Mucosa of descending colon (tissue), 3 donors: ENCODE measurements around the gene LRRC27. TPM values are rescaled to one million over a fixed set of nuclear protein-coding genes. Genes with fewer than 3 reads are reported as not detected.
"Not testable (repeated sequence)": the region's sequence is repeated elsewhere in the genome, so short reads cannot be mapped to it uniquely, and the experiment has no call there.

Source experiments
- ATAC-seq: fragments of 200-7000 bp; cut with Tn5 transposase; one replicate; pipeline ENCODE4 v1.9.1; 2020; ENCODE audit warnings: mild to moderate bottlenecking, moderate library complexity
- DNase-seq, 3 donors: peaks; one replicate each; pipeline ENCODE4 v3.0.0-alpha.2; 2020
- H3K36me3 ChIP-seq: fragments of 200-600 bp; one replicate; pipeline ENCODE4 v1.8.0; 2021; ENCODE audit warnings: low read depth, mild to moderate bottlenecking
- H3K4me1 ChIP-seq: fragments of 200-600 bp; one replicate; pipeline ENCODE4 v1.8.0; 2021; ENCODE audit warnings: low read depth, mild to moderate bottlenecking
- H3K4me3 ChIP-seq: fragments of 200-600 bp; one replicate; pipeline ENCODE4 v1.8.0; 2021; ENCODE audit warnings: mild to moderate bottlenecking
- H3K9me3 ChIP-seq: fragments of 200-600 bp; one replicate; pipeline ENCODE4 v1.8.0; 2021; ENCODE audit warnings: mild to moderate bottlenecking
- intact Hi-C, 2 donors: fragments of 100-400 bp; cut with DNase I in 1 of 2; cut with micrococcal nuclease in 1 of 2; formaldehyde crosslinking; loops; one replicate each; pipeline versions ENCODE4 v1.11.0 to v1.11.1; 2022; cut with DNase I, micrococcal nuclease
- total RNA-seq, 3 donors: library from RNA; stranded (reverse); fragmentation: NEBNext Ultra II Directional in 2 of 3; extraction: Animal tissue kit (Norgen Biotek cat#: 25700) in 2 of 3; gene quantifications; one replicate each; pipeline versions ENCODE4 v1.2.1 to v1.2.4, GENCODE V29; 2021 to 2023
- TF ChIP-seq, protein P1 (sequence below): fragments of 200-600 bp; IDR thresholded peaks from one replicate; pipeline ENCODE4 v1.8.0; 2022; ENCODE audit warnings: antibody characterized with exemption, mild to moderate bottlenecking
- donor health status: DM: no; HTN: no; CAD: no; lungs with moderate emphysema.
- donor health status: DM: no; HTN: no; CAD: no.
- donor health status: DM: no; HTN: yes; CAD: no.

The LRRC27 gene
- total RNA-seq, 3 donors from 2014 or later = 6.9 to 12.2 (median 11.1) TPM

DNA sequence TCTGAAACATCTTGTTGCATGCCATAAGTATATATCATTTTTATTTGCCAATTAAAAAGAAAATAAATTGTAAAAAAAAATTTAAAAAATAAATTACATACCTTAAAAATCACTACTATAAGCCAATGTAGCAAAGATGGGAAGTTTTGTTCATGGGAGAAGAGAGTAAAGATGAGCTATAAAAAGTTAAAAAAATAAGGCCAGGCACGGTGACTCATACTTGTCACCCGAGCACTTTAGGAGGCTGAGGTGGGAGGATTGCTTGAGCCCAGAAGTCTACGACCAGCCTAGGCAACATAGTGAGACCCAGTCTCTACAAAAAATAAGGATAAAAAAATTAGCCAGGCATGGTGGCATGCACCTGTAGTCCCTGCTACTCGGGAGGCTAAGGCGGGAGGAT lies 15.9 kb upstream of the LRRC27 start:
- no peak for DNase-seq

GRCh38 chr10:132317477-132317876 lies 14.5 kb upstream of the LRRC27 start:
- intact Hi-C loops, H3K9me3 ChIP-seq, H3K36me3 ChIP-seq, ATAC-seq, DNase-seq, H3K4me3 ChIP-seq, H3K4me1 ChIP-seq: not testable (repeated sequence)

More for the DNA sequence above, 15.9 kb upstream of the LRRC27 start:
- Histone ChIP-seq H3K4me1 (no peaks in the 10 kb centered on the region), H3K4me3 (no peak overlapping the region), H3K36me3 (no peaks in the 10 kb centered on the region), H3K9me3 (no peaks in the 10 kb centered on the region)
- no peak for ATAC-seq
- TF ChIP-seq, protein P1, sequence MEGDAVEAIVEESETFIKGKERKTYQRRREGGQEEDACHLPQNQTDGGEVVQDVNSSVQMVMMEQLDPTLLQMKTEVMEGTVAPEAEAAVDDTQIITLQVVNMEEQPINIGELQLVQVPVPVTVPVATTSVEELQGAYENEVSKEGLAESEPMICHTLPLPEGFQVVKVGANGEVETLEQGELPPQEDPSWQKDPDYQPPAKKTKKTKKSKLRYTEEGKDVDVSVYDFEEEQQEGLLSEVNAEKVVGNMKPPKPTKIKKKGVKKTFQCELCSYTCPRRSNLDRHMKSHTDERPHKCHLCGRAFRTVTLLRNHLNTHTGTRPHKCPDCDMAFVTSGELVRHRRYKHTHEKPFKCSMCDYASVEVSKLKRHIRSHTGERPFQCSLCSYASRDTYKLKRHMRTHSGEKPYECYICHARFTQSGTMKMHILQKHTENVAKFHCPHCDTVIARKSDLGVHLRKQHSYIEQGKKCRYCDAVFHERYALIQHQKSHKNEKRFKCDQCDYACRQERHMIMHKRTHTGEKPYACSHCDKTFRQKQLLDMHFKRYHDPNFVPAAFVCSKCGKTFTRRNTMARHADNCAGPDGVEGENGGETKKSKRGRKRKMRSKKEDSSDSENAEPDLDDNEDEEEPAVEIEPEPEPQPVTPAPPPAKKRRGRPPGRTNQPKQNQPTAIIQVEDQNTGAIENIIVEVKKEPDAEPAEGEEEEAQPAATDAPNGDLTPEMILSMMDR = no peak
- intact Hi-C loops = no loop called here

- intact Hi-C loops = no loop called here
- TF ChIP-seq, protein P1 = no peak
- Histone ChIP-seq H3K36me3 (no peaks in the 10 kb centered on the region), H3K9me3 (no peaks in the 10 kb centered on the region), H3K4me3 (no peak overlapping the region), H3K4me1 (no peaks in the 10 kb centered on the region)
- peak; percentile 71 for ATAC-seq
- no peak for DNase-seq
These were observed 11.9 kb upstream of the LRRC27 start for GRCh38 chr10:132319853-132320653.

GRCh38 chr10:132320654-132321469 lies 11.1 kb upstream of the LRRC27 start:
- TF ChIP-seq, protein P1 = no peak
- DNase-seq = no peak
- Histone ChIP-seq H3K4me3 (no peak overlapping the region), H3K9me3 (no peaks in the 10 kb centered on the region), H3K36me3 (no peaks in the 10 kb centered on the region), H3K4me1 (no peaks in the 10 kb centered on the region)
- ATAC-seq = no peak
- intact Hi-C loops = no loop called here

DNA sequence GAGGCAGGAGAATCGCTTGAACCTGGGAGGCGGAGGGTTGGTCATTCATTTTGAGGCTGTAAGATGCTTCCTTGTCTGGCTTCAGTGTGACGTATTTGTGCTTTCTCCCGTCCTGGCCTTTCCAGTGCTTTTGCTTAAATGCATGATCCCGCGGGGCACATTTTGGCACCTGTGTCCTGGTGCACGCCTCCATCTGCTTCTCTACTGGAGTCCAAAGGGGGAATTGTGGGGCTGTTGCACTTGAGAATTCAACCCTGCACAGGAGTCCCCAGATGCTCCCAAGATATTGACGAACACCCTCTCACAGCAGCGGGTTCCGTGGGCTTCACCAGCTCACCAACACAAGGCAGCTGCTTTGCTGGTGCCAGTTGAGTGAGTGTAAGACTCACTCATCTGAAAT lies 10.3 kb upstream of the LRRC27 start:
- intact Hi-C loops = no loop called here
- no peaks in the 10 kb centered on the region for H3K4me1 ChIP-seq
- no peaks in the 10 kb centered on the region for H3K9me3 ChIP-seq
- DNase-seq = no peak
- no peaks in the 10 kb centered on the region for H3K36me3 ChIP-seq
- no peak for ATAC-seq
- TF ChIP-seq, protein P1 = no peak
- no peak overlapping the region for H3K4me3 ChIP-seq

GRCh38 chr10:132322586-132323048 lies 9.4 kb upstream of the LRRC27 start:
- no peaks in the 10 kb centered on the region for H3K36me3 ChIP-seq
- H3K4me1 ChIP-seq = no peaks in the 10 kb centered on the region
- intact Hi-C loops = no loop called here
- ATAC-seq (no peak), DNase-seq (no peak)
- TF ChIP-seq, protein P1 = no peak
- no peaks in the 10 kb centered on the region for H3K9me3 ChIP-seq
- H3K4me3 ChIP-seq = no peak overlapping the region
